Adrenal gland (tissue), 5 donors: Measurements from ENCODE around the gene HOXD4.

Experiments
- POLR2A ChIP-seq, 2 donors: fragments of 450-650 bp; IDR thresholded peaks; one replicate each; pipeline ENCODE4 v1.6.1; 2017; ENCODE audit warnings: antibody characterized with exemption in 2 of 2, mild to moderate bottlenecking in 2 of 2, moderate library complexity in 1 of 2
- TF ChIP-seq, protein P1 (sequence below), 6 experiments: fragments of 450-650 bp in 4 of 6; fragments of 200-600 bp in 2 of 6; sonication (generic) in 1 of 6; IDR thresholded peaks; 1 replicate in 5 of 6; 2 replicates in 1 of 6; pipeline versions ENCODE4 v1.5.1 to v1.8.0; 2016 to 2021; ENCODE audit warnings: antibody characterized with exemption in 6 of 6, mild to moderate bottlenecking in 2 of 6, moderate library complexity in 1 of 6
- donor health status: DM: no; HTN: no; CAD: no.

DNA sequence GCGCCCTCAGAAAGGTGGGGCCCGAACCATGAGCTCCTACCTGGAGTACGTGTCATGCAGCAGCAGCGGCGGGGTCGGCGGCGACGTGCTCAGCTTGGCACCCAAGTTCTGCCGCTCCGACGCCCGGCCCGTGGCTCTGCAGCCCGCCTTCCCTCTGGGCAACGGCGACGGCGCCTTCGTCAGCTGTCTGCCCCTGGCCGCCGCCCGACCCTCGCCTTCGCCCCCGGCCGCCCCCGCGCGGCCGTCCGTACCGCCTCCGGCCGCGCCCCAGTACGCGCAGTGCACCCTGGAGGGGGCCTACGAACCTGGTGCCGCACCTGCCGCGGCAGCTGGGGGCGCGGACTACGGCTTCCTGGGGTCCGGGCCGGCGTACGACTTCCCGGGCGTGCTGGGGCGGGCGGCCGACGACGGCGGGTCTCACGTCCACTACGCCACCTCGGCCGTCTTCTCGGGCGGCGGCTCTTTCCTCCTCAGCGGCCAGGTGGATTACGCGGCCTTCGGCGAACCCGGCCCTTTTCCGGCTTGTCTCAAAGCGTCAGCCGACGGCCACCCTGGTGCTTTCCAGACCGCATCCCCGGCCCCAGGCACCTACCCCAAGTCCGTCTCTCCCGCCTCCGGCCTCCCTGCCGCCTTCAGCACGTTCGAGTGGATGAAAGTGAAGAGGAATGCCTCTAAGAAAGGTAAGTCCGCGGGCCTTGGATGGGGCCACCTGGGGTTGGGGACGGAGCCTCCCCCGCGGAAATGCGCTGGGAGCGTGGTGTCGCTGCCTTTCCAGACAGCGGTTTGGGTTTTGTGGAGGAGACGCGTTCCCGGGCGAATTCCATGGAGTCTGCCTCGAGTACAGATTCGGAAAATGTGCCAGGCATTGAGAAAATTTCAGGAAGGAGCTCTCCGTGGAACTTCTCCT is 37.7 kb downstream of the HOXD4 start:
- TF ChIP-seq, protein P1, sequence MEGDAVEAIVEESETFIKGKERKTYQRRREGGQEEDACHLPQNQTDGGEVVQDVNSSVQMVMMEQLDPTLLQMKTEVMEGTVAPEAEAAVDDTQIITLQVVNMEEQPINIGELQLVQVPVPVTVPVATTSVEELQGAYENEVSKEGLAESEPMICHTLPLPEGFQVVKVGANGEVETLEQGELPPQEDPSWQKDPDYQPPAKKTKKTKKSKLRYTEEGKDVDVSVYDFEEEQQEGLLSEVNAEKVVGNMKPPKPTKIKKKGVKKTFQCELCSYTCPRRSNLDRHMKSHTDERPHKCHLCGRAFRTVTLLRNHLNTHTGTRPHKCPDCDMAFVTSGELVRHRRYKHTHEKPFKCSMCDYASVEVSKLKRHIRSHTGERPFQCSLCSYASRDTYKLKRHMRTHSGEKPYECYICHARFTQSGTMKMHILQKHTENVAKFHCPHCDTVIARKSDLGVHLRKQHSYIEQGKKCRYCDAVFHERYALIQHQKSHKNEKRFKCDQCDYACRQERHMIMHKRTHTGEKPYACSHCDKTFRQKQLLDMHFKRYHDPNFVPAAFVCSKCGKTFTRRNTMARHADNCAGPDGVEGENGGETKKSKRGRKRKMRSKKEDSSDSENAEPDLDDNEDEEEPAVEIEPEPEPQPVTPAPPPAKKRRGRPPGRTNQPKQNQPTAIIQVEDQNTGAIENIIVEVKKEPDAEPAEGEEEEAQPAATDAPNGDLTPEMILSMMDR (IDR thresholded peaks at IDR 0.05): no peak
- TF ChIP-seq POLR2A (IDR thresholded peaks at IDR 0.05): no peak
